Measurements from ENCODE around the gene PPARG. TPM values are rescaled to one million over a fixed set of nuclear protein-coding genes. Genes with fewer than 3 reads are reported as not detected.

The PPARG gene
- total and polyA plus RNA-seq, 2 donors (not counting 3 experiments of a cell fraction or from before 2014, with no cell fraction given): 0.15 to 1.3 TPM

DNA sequence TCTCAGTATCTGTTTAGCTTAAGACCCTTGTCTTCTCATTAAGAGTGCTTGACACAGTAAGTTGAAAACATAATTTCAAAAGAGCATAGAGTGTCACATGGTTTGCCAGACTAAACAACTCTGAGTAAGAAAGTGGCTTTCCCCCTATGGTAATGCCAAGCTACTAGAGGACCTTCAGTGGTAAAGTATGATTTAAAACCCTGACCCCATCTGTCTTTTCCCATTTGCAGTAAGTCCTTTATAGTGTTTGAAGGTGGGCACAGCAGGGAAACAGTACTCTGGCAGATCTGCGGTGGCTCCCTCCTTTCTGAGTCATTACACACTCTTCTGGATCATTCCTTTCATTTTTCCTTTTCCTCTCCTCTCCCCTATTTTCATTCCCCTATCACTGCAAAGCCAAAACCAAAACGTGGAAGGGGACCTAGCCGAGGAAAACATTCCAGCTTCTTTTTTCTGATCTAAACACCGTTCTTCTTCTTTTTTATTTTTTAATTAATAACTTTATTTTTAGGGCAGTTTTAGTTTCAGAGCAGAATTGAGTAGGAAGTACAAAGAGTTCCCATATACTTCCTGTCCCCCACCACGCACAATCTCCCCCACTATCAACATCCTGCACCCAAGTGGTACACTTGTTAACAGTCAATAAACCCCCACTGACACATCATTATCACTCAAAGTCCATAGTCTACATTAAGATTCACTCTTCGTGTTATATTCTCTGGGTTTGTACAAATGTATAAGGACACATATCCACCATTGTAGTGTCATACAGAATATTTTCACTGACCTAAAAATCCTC is 74.7 kb downstream of the PPARG start:
- no peaks in the 10 kb centered on the region for H4K20me1 ChIP-seq (replicated peaks; ENCODE audit: control insufficient read depth, extremely low read depth, insufficient read depth, low read length)
- H3K4me3 ChIP-seq (replicated peaks in 1 of 3; ENCODE audit: insufficient read depth in 1 of 3, low read depth in 1 of 3, low read length in 3 of 3): no peak overlapping the region
- dilution Hi-C loops (cut with MboI; ENCODE audit: extremely low pct_ligation_motif_present, low sequenced_read_pairs) (no loop called here), intact Hi-C loops (cut with micrococcal nuclease) (no loop called here)
- H3K27ac ChIP-seq (ENCODE audit: insufficient read depth, low read depth, low read length): no peak overlapping the region
- DNase-seq (ENCODE audit: low read depth, low spot score): no peak
- H3K36me3 ChIP-seq (ENCODE audit: control insufficient read depth in 2 of 2, extremely low read depth in 1 of 2, insufficient read depth in 2 of 2, low read length in 2 of 2): no peaks in the 10 kb centered on the region
- no peaks in the 10 kb centered on the region for H3K27me3 ChIP-seq (ENCODE audit: control insufficient read depth in 2 of 2, insufficient read depth in 2 of 2, low read length in 2 of 2)
- no peak overlapping the region for H2AFZ ChIP-seq (ENCODE audit: low read depth, low read length)
- no peak overlapping the region for H3K9ac ChIP-seq (replicated peaks; ENCODE audit: extremely low read depth, insufficient read depth, low read length)
- no peaks in the 10 kb centered on the region for H3K9me3 ChIP-seq (replicated peaks; ENCODE audit: control insufficient read depth, insufficient read depth, low read length)
- POLR2A ChIA-PET: no interaction called here
- FAIRE-seq: no peak
- H3K4me2 ChIP-seq (ENCODE audit: insufficient read depth, low read length): no peak overlapping the region
- no peaks in the 10 kb centered on the region for H3K79me2 ChIP-seq (ENCODE audit: control insufficient read depth, insufficient read depth, low read length)
- CTCF ChIA-PET: interaction anchor here (0.8 to 1.1 kb wide), 3 partner anchors 12 to 127 kb away, joined by 3 read pairs; no protein-coding TSS in a partner anchor
- no peaks in the 10 kb centered on the region for H3K4me1 ChIP-seq (ENCODE audit: control insufficient read depth, extremely low read depth, insufficient read depth, low read length)
- TF ChIP-seq JUN (IDR thresholded peaks at IDR 0.05; ENCODE audit: borderline replicate concordance, insufficient read depth, insufficient read length, low read depth) (no peak), EZH2 (IDR thresholded peaks at IDR 0.05; ENCODE audit: borderline replicate concordance, low read depth, low read length, severe bottlenecking) (no peak), POLR2A (IDR thresholded peaks at IDR 0.05; ENCODE audit: low read depth, low read length) (no peak), FOS (IDR thresholded peaks at IDR 0.05; ENCODE audit: borderline replicate concordance, insufficient read depth, low read length) (no peak), GATA2 (IDR thresholded peaks at IDR 0.05; ENCODE audit: insufficient read depth, insufficient read length, low read depth, low read length) (no peak), MAX (IDR thresholded peaks at IDR 0.05; ENCODE audit: insufficient read depth, insufficient read length) (no peak), POLR2AphosphoS5 (IDR thresholded peaks at IDR 0.05; ENCODE audit: insufficient read depth, low read depth, low read length) (no peak), MYC (IDR thresholded peaks at IDR 0.05; ENCODE audit: low read depth, low read length) (no peak)
- TF ChIP-seq, protein P1, sequence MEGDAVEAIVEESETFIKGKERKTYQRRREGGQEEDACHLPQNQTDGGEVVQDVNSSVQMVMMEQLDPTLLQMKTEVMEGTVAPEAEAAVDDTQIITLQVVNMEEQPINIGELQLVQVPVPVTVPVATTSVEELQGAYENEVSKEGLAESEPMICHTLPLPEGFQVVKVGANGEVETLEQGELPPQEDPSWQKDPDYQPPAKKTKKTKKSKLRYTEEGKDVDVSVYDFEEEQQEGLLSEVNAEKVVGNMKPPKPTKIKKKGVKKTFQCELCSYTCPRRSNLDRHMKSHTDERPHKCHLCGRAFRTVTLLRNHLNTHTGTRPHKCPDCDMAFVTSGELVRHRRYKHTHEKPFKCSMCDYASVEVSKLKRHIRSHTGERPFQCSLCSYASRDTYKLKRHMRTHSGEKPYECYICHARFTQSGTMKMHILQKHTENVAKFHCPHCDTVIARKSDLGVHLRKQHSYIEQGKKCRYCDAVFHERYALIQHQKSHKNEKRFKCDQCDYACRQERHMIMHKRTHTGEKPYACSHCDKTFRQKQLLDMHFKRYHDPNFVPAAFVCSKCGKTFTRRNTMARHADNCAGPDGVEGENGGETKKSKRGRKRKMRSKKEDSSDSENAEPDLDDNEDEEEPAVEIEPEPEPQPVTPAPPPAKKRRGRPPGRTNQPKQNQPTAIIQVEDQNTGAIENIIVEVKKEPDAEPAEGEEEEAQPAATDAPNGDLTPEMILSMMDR (IDR thresholded peaks at IDR 0.05; ENCODE audit: extremely low read depth in 1 of 2, insufficient read depth in 1 of 2, low read depth in 1 of 2, low read length in 2 of 2): no peak
- BruUV-seq (replicated peaks): no TSS peak
- no peaks in the 10 kb centered on the region for H3K9me1 ChIP-seq (replicated peaks; ENCODE audit: control insufficient read depth, extremely low read depth, insufficient read depth, low read length)

All from endothelial cell of umbilical vein (primary cell).